EH (cell line): ENCODE data around the gene OSR1.
A peak's percentile ranks its signal among the peaks of the same experiment; 100 is the strongest.
"Not testable (repeated sequence)": the region's sequence is repeated elsewhere in the genome, so short reads cannot be mapped to it uniquely, and the experiment has no call there.

ENCODE experiments used
- DNase-seq: peaks from one replicate; pipeline ENCODE4 v3.0.0-alpha.2; 2015; ENCODE audit warnings: low read depth

Gene OSR1

GRCh38 chr2:19358242-19359020, at the start of gene OSR1:
Gene OSR1, minus strand, starts transcription at chr2:19358623. Its CDS starts 4,818 bp downstream, at chr2:19353805.
- peak; percentile 86 for DNase-seq

- DNase-seq = no peak
Measured at GRCh38 chr2:19403785-19404184, 45.4 kb upstream of the OSR1 start.

GRCh38 chr2:19392191-19392590, 33.8 kb upstream of the OSR1 start:
- DNase-seq = no peak

DNA sequence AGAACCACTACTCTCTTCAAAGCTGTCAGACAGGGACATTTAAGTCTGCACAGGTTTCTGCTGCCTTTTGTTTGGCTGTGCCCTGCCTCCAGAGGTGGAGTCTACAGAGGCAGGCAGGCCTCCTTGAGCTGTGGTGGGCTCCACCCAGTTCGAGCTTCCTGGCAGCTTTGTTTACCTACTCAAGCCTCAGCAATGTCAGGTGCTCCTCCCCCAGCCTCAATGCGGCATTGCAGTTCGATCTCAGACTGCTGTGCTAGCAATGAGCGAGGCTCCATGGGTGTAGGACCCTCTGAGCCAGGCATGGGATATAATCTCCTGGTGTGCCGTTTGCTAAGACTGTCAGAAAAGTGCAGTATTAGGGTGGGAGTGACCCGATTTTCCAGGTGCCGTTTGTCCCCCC, 31.0 kb upstream of the OSR1 start:
- DNase-seq = not testable (repeated sequence)

DNA sequence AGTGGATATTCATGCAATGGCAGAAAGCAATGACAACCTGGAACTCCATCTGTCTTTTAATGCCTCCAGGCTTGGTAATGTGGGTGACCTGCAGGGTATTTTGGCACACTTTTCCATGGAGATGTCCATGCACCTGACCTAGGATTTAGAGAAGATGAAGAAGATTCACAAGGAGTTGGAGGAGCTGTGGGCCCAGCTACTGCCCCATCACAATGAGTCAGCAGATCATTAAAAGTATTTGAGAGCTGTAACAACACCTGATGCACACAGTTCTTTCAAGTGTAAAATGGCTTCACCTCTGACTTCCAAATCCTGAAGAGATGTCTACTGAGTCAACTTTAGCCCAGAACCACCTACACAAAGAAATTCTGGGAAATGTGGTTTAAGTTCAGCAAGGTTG, 22.1 kb upstream of the OSR1 start:
- no peak for DNase-seq

DNA sequence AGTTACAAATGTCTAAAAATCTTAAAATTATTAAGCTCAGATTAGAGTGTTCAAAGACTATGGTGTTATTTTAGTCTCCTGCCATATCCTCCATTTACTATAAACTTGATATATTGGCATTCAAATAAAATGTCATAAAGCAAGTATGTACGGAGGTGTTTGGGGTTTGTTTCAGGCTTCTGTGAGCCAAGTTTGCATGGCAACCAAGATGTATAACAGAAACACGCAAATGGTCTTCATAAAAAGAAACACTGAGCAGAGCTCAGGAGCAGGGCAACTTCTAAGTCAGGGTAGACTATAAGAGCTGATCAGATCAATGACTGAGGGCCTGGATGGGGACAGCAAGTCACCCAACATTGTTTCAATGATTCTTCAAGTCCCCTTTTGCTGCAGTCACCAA, 20.5 kb upstream of the OSR1 start:
- peak; percentile 9 for DNase-seq

- no peak for DNase-seq
Measured at GRCh38 chr2:19377717-19378116, 19.3 kb upstream of the OSR1 start.

- no peak for DNase-seq
Measured at GRCh38 chr2:19373352-19373751, 14.9 kb upstream of the OSR1 start.

GRCh38 chr2:19371996-19372582, 13.7 kb upstream of the OSR1 start:
- DNase-seq = no peak

GRCh38 chr2:19369341-19369955, 11.0 kb upstream of the OSR1 start:
- peak; percentile 66 for DNase-seq

DNA sequence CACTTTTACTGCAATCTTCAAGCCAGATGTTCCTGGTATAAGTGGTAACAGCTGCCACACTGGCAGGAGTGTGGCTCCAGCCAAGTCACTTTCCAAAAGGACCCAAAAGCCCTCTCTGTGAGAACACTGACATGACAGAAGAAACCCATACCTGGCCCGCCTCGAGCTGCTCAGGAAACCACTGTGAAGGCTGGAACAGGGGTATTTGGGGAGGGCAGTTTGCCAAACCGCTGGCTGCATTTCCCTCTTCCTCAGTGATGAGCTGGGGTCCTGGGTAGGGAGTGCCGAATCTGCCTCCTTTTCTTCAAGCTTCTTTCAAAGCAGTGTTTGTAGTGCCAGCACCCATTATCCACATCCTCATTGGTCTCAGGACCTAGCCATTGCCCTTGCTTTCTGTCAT, 10.3 kb upstream of the OSR1 start:
- DNase-seq = no peak

GRCh38 chr2:19367326-19367725, 8.9 kb upstream of the OSR1 start:
- no peak for DNase-seq

GRCh38 chr2:19365126-19365525, 6.7 kb upstream of the OSR1 start:
- no peak for DNase-seq

GRCh38 chr2:19364014-19364413, 5.6 kb upstream of the OSR1 start:
- no peak for DNase-seq

DNA sequence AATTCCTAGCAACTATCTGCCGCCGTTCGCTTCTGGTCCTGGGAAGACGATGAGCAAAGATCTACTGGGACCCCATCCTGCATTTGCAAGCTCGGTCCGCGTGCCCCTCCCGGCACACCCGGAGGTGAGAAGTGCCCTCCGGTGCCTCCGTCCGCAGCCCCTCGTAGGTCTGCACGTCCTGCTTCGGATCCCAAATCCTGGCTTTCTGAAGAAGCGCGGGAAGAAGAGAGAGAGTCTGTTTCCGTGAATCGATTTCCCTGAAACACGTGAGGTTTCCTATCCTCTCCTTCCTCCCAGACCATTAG, 5.0 kb upstream of the OSR1 start:
- no peak for DNase-seq

DNA sequence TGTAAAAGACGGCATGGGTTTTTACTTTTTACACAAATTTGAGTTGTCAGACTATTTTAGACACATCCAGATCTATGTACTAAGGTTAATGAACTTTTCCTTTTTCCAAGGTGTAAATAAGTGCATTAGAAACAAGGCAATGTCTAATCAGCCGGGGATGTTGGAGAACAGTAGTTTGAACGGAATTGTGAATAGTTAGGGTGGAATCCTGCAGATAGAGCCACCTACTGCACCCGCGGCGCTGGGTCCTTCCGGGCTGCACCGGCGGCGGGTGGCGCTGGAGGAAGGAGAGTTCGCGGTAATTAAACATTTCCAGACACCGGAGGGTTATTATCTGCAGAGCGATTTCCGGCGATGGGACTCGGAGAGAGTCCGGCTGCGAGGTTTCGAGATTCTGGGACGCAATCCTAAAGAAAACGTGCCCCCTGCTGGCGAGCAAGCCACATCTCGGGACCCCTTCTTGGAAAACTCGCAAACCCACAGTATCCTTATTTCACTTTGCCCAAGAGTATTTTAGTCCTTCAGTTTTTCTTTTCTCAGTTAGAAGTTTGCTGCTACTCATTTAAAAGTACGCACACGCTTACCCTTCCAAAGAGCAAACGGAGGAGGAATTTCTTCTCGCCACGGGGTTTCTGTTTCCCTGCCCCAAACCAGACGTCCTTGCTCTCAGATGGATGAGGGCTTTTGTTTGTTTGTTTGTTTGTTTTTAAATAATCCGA, 4.5 kb upstream of the OSR1 start:
- peak; percentile 89 for DNase-seq

DNA sequence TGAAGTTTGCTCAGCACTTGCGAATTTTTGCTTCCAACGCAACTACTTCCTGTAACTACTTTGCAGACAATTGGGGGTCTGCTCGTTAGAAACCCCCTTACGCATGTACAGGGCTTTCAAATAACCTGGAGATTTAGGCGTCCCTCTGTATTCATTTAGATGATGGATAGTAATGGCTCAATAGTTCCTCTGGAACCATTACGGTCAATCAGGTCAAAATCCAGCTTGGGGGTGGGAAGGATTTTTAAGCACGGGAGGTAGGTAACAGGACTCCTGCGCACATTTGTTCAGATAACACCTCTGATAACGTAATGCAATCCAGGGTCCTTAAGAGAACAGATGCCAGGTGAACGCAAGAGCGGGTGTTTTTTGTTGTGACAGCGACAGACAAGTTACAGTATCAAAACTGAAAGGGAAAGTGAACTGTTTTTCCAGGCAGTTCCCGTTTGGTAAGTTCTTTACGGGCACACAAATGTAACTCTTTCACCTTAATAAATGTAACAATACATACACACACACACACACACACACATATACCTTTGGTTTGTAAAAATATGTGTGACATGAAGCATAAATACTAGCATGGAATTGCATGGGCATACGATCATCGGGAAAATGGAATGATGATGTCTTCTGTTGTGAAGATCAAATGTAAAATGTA, 3.8 kb upstream of the OSR1 start:
- peak; percentile 44 for DNase-seq

- DNase-seq = peak; percentile 32
Measured at GRCh38 chr2:19361325-19361990, 3.0 kb upstream of the OSR1 start.

GRCh38 chr2:19360966-19361321, 2.5 kb upstream of the OSR1 start:
- DNase-seq = no peak

DNA sequence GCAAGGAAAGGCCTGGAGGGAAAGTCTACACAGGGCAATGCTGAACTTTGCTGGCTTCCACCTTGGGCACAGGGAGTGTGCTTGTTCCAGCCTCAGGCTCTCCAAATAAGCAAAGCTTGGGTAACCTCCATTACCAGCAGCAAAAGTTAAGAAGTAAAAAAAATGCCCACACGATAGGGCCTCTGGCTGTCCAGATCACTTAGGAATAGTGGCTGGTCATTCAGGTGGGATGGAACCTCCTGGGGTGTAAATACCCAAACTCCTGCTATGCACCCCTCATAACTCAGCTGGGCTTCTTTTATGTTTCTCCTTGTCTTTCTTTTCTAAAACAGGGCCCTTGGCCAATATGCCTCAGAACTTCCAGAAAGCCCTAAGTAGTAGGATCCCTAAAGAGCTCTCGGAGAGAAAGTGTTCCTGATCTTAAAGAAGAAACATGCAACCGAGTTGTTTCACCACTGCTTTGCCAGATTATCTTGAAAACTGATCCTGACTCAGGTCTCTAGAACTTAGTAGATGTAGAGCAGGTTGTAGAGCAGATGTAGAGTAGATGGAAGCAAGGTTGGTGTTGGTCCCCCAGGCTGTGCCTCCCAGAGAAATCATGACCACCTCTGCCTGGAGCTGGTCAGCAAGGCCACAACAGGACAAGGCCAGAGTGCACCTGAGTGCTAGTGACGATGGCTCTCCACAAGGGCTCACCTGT, 2.0 kb upstream of the OSR1 start:
- no peak for DNase-seq

GRCh38 chr2:19359456-19359855, 1.0 kb upstream of the OSR1 start:
- DNase-seq = no peak
